Globus pallidus (tissue), 1 donor: ENCODE measurements around the gene RARB.

Source experiments
- DNase-seq: peaks from one replicate; pipeline ENCODE4 v3.0.0-alpha.2; 2015; ENCODE audit warnings: low spot score

The RARB gene

DNA sequence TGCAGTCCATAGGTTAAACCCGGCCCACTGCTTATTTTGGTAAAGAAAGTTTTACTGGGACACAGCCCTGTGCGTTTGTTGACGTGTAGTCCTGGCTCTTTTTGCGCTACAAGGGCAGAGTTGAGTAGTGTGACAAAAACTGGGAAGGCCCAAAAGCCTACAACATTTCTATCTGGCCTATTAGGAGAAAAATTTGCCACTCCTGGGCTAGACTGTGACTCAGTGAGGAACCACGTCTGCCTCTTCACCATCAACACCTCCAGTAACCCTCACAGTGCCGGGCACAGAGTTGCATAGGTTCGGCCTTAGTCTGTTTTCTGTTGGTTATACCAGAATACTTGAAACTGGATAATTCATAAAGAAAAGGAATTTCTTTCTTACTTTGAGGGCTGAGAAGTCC, 126.3 kb downstream of the RARB start:
- DNase-seq = no peak

- DNase-seq = no peak
Observed at GRCh38 chr3:25555695-25556437, 127.8 kb downstream of the RARB start.

DNA sequence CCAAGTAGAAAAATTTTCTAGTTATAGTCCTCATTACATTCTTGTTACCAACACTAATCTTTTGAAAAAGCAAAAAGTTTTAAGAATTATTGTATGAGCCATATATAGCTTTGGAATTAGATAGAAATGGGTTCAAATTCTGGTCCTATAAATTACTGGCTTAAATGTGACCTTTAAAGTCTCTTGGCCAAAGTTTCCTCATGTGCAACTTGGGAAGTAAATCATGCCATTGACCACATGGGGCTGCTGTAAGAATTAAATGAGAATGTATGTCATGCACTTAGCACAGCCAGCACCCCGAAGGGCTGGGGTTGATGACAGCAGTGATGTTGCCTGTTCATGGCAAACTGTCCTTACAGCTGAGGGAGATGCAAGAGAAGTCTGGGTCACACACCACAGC, 128.4 kb downstream of the RARB start:
- DNase-seq = no peak

GRCh38 chr3:25557694-25558093, 129.6 kb downstream of the RARB start:
- no peak for DNase-seq

DNA sequence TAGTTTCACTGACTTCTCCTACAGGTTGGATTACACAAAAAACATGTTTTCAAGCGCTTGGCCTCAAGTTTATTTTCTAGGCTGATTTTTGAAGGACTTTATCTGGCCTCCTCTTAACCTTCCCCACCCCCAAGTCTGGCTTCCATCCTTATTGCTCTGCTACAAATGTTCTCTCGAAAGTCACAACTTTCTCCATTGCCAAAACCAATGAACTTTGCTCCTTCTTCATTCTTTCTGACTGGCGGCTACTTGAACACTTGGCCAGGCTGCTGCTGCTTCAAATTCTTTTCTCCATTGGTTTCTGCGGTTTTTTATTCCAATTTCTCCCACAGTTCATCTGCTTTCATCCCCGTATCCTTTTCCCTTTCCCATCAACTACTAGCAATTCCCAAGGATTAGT, 130.1 kb downstream of the RARB start:
- DNase-seq = peak; percentile 17

- DNase-seq = no peak
Observed at GRCh38 chr3:25558796-25559195, 130.7 kb downstream of the RARB start.

GRCh38 chr3:25563601-25564000, 135.5 kb downstream of the RARB start:
- no peak for DNase-seq

GRCh38 chr3:25564075-25564474, 136.0 kb downstream of the RARB start:
- DNase-seq = no peak

GRCh38 chr3:25565807-25566206, 137.7 kb downstream of the RARB start:
- no peak for DNase-seq

- no peak for DNase-seq
Observed at GRCh38 chr3:25566358-25566920, 138.4 kb downstream of the RARB start.

GRCh38 chr3:25567388-25567787, 139.3 kb downstream of the RARB start:
- no peak for DNase-seq

GRCh38 chr3:25567806-25568524, 139.9 kb downstream of the RARB start:
- DNase-seq = no peak

DNA sequence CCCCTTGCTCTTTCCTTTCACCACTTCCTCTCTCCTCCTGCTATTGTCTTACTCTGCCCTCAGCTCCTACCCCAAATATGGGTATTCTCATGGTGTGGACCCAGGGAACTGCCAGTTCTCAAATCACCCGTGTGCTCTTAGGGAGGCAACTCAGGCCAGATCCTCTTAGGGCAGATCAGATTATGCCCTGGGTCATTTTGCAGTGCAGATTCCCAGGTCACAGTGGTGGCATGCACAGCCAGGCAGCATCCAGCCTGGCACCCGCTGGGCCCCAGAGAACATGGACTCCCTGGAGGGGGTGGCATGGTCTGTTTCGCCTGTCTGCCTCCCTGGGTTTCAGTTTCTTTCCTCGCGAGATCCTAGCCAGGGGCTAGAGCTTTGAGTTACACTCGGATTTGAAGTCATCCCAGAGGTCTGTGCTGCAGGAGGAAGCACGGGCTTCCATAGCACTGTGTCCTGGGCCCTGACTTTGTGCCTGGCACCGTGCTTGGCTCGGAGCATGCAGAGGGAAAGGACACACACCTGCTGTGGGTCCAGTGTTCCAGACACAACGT, 140.5 kb downstream of the RARB start:
- no peak for DNase-seq

GRCh38 chr3:25571285-25571684, 143.2 kb downstream of the RARB start:
- no peak for DNase-seq

- DNase-seq = no peak
Observed at GRCh38 chr3:25572336-25572735, 144.3 kb downstream of the RARB start.

DNA sequence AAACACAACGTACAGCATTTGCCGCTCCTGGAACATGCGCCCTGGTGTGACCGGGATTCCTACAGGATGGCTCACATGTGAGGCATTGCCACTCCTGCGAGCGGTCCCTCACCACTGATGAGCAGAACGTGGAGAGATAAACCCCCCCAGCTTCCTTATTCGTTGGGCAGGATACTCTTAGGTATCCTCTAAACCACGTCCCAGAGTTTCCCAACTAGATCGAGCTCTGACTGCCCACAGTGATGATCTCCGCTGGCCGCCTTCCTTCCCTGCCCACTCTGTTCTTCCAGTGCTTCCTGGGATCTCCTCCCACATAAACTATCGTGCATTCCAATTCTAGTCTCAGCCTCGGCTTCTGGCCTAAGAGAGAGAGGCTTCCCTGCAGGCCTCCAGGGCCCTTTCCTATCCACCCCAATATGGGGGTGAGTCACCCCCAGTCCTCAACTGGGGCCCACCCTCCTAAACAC, 144.9 kb downstream of the RARB start:
- DNase-seq = no peak

DNA sequence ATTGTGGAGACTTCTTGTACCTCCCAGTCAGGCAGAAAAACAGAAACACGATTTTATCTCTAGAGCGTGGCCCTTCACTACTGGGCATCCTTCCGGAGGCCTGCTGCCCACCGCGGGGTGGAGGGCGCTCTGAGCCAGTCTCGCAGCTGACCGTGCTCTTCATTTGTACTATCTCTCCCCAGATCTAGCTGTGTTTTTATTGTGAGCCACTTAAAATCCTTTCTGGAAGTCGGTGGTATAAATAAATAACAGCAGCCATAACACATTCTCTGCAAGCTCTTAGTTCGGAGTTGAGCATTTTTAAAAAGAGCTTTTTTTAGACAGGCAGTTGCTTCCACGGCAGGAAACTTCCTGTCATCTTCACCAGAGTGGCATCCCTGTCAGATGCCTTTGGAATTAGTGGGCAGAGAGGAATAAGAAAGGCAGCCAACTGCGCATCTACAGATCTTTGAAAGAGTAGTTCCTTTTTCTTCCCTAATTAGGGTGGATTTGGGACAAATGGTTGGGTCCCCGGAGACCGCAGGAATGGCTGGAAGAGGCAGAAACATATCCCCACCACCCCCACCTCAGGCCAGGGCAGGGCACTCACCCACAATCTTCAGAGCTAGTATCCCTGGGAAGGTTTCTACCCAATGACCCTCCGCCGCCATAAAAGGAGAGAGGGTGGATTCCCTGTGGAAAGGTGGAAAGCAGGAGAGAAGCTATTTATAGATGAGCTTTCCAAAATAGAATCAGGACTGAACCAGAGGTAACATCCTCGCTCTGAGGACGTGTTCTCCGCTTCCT, 145.5 kb downstream of the RARB start:
- DNase-seq = no peak

DNA sequence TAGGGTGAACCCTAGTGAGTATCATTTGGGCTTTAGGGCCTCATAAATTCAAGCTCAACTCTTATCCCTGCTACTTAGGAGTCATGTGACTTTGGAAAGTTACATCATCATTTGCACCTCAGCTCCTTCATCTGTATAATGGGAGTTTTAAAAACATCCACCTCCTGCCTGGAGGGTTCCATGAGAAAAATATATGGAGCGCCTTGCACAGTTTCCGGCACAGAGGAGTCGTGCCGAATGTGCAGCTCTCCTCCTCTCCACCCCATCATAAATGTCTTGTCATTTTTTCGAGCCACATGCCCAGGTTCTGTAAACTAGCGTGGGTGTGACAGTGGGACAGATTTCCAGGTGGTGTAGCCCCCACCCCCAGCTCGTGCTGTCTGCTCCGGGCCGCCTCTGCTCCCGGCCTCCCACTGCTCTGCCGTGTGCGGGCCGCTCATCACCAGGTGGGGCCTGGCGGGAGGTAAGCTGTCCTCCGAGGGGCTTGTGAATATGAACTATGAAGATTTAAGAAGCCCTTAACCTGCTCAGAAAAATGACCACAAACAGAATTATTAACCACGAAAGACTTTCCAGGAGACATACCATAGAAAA, 146.2 kb downstream of the RARB start:
- no peak for DNase-seq

DNA sequence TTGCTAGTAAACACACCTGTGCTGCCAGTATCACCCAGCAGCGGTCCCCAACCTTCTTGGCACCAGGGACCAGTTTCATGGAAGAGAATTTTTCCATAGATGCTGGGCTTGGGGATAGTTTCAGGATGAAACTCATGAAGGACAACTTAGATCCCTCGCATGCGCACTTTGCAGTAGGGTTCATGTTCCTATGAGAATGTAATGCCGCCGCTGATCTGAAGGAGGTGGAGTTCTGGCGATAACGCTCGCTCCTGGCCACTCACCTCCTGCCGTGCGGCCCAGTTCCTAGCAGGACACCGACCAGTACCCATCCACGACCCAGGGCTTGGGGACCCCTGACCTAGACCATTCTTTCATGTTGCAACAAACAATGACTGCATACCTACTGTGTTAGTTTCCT, 146.9 kb downstream of the RARB start:
- no peak for DNase-seq

DNA sequence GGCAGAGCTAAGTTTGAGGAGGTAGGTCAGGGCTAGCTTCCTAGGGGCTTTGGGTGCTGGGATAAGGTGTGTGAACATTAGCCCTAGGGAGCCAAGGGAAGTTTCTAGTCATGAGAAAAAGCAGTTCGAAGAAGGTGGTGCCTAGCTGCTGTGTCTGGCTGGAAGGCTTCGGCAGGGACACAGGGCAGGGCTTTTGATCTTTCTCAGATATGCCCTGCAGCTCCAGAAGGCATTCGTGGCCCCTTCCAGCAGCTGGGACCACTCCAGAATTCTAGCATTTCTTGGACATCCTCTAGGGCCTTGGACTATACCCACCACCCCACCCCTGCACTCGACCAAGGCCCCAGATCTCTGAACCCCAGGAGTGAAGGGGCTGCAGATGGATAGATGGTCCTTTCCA, 148.1 kb downstream of the RARB start:
- DNase-seq = no peak

- no peak for DNase-seq
Observed at GRCh38 chr3:25576831-25577454, 148.9 kb downstream of the RARB start.
